ENCODE data around the gene HBG2. TPM values are rescaled to one million over a fixed set of nuclear protein-coding genes. Genes with fewer than 3 reads are reported as not detected.

Gene HBG2
- total and polyA plus RNA-seq, 2 experiments from 2014 or later, result not detected

DNA sequence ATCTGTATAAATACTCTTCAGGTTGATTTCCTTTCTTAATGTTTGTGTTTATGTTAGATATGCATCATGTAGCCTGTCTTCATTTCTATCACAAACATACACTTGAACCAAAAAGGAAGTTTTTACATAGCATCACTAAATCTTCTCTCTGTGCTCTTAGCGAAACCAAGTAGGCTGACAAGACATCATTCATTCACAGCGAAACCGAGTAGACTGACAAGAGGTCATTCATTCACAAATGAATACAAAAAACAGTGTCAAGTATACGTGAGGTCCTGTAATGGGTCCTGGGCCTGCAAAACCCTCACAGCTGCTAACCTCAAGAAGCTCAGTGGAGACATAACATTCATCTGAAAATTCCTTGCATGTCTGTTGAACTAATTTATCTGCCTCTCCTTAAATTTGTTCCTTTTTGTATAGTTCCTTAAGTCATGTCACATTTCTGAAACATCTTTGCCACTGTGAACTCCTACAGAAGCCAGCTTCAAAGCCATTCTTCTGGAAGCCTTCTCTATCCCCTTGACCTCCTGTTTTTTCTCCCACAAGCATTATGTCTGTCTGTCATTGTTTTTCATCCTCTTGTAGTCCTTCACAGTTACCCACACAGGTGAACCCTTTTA lies 25.0 kb upstream of the HBG2 start (continued):
- TF ChIP-seq, protein P1, sequence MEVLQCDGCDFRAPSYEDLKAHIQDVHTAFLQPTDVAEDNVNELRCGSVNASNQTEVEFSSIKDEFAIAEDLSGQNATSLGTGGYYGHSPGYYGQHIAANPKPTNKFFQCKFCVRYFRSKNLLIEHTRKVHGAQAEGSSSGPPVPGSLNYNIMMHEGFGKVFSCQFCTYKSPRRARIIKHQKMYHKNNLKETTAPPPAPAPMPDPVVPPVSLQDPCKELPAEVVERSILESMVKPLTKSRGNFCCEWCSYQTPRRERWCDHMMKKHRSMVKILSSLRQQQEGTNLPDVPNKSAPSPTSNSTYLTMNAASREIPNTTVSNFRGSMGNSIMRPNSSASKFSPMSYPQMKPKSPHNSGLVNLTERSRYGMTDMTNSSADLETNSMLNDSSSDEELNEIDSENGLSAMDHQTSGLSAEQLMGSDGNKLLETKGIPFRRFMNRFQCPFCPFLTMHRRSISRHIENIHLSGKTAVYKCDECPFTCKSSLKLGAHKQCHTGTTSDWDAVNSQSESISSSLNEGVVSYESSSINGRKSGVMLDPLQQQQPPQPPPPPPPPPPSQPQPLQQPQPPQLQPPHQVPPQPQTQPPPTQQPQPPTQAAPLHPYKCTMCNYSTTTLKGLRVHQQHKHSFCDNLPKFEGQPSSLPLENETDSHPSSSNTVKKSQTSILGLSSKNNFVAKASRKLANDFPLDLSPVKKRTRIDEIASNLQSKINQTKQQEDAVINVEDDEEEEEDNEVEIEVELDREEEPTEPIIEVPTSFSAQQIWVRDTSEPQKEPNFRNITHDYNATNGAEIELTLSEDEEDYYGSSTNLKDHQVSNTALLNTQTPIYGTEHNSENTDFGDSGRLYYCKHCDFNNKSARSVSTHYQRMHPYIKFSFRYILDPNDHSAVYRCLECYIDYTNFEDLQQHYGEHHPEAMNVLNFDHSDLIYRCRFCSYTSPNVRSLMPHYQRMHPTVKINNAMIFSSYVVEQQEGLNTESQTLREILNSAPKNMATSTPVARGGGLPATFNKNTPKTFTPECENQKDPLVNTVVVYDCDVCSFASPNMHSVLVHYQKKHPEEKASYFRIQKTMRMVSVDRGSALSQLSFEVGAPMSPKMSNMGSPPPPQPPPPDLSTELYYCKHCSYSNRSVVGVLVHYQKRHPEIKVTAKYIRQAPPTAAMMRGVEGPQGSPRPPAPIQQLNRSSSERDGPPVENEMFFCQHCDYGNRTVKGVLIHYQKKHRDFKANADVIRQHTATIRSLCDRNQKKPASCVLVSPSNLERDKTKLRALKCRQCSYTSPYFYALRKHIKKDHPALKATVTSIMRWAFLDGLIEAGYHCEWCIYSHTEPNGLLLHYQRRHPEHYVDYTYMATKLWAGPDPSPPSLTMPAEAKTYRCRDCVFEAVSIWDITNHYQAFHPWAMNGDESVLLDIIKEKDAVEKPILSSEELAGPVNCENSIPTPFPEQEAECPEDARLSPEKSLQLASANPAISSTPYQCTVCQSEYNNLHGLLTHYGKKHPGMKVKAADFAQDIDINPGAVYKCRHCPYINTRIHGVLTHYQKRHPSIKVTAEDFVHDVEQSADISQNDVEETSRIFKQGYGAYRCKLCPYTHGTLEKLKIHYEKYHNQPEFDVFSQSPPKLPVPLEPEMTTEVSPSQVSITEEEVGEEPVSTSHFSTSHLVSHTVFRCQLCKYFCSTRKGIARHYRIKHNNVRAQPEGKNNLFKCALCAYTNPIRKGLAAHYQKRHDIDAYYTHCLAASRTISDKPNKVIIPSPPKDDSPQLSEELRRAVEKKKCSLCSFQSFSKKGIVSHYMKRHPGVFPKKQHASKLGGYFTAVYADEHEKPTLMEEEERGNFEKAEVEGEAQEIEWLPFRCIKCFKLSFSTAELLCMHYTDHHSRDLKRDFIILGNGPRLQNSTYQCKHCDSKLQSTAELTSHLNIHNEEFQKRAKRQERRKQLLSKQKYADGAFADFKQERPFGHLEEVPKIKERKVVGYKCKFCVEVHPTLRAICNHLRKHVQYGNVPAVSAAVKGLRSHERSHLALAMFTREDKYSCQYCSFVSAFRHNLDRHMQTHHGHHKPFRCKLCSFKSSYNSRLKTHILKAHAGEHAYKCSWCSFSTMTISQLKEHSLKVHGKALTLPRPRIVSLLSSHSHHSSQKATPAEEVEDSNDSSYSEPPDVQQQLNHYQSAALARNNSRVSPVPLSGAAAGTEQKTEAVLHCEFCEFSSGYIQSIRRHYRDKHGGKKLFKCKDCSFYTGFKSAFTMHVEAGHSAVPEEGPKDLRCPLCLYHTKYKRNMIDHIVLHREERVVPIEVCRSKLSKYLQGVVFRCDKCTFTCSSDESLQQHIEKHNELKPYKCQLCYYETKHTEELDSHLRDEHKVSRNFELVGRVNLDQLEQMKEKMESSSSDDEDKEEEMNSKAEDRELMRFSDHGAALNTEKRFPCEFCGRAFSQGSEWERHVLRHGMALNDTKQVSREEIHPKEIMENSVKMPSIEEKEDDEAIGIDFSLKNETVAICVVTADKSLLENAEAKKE (CRISPR knock-in tag; IDR thresholded peaks at IDR 0.05), result no peak

- no peak overlapping the region for H3K4me3 Mint-ChIP-seq
- Histone ChIP-seq H2AFZ (no peak overlapping the region), H3K36me3 (ENCODE audit: insufficient read depth) (no peaks in the 10 kb centered on the region), H4K20me1 (replicated peaks; ENCODE audit: insufficient read depth) (no peaks in the 10 kb centered on the region), H3K4me1 (ENCODE audit: insufficient read depth) (no peaks in the 10 kb centered on the region), H3K27ac (ENCODE audit: low read depth) (no peak overlapping the region), H3K27me3 (ENCODE audit: insufficient read depth) (no peaks in the 10 kb centered on the region), H3F3A (replicated peaks; ENCODE audit: low read depth) (no peaks in the 10 kb centered on the region), H3K79me2 (replicated peaks; ENCODE audit: insufficient read depth) (no peaks in the 10 kb centered on the region), H3K4me2 (no peak overlapping the region), H3K4me3 (no peak overlapping the region), H3K9me2 (ENCODE audit: insufficient read depth) (0 out of 2 replicates have a peak, but pooled peaks cover 3% of the 10 kb centered on the region)
- H3K9me3 Mint-ChIP-seq, result no peaks in the 10 kb centered on the region
- ATAC-seq, result no peak
- H3K36me3 Mint-ChIP-seq (ENCODE audit: low read depth), result no peaks in the 10 kb centered on the region
- H3K27ac Mint-ChIP-seq, result no peak overlapping the region
- H3K27me3 Mint-ChIP-seq (ENCODE audit: insufficient read depth, low read depth, poor library complexity), result peaks cover 1% of the 10 kb centered on the region
- peaks cover 10% of the 10 kb centered on the region for H3K4me1 Mint-ChIP-seq
- DNase-seq (ENCODE audit: low spot score), result no peak
- TF ChIP-seq, protein P2, sequence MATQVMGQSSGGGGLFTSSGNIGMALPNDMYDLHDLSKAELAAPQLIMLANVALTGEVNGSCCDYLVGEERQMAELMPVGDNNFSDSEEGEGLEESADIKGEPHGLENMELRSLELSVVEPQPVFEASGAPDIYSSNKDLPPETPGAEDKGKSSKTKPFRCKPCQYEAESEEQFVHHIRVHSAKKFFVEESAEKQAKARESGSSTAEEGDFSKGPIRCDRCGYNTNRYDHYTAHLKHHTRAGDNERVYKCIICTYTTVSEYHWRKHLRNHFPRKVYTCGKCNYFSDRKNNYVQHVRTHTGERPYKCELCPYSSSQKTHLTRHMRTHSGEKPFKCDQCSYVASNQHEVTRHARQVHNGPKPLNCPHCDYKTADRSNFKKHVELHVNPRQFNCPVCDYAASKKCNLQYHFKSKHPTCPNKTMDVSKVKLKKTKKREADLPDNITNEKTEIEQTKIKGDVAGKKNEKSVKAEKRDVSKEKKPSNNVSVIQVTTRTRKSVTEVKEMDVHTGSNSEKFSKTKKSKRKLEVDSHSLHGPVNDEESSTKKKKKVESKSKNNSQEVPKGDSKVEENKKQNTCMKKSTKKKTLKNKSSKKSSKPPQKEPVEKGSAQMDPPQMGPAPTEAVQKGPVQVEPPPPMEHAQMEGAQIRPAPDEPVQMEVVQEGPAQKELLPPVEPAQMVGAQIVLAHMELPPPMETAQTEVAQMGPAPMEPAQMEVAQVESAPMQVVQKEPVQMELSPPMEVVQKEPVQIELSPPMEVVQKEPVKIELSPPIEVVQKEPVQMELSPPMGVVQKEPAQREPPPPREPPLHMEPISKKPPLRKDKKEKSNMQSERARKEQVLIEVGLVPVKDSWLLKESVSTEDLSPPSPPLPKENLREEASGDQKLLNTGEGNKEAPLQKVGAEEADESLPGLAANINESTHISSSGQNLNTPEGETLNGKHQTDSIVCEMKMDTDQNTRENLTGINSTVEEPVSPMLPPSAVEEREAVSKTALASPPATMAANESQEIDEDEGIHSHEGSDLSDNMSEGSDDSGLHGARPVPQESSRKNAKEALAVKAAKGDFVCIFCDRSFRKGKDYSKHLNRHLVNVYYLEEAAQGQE (IDR thresholded peaks at IDR 0.05; ENCODE audit: unreplicated experiment), result no peak
- no peak for TF ChIP-seq STAT1 (IDR thresholded peaks at IDR 0.05; ENCODE audit: unreplicated experiment)
- no peak for TF ChIP-seq JUNB (IDR thresholded peaks at IDR 0.05; ENCODE audit: unreplicated experiment)
- no peak for TF ChIP-seq ETS1 (IDR thresholded peaks at IDR 0.05)
These were observed 23.3 kb upstream of the HBG2 start for GRCh38 chr11:5277807-5278382.

Measured in GM23338 (cell line).